22Rv1 (cell line): ENCODE measurements around the gene LCLAT1.

Source experiments
- ZFX ChIP-seq: fragments of 450-650 bp; IDR thresholded peaks from 2 replicates; pipeline ENCODE4 v1.6.1; 2017; ENCODE audit warnings: antibody characterized with exemption, borderline replicate concordance
- TF ChIP-seq, protein P1 (sequence below): fragments of 450-650 bp; IDR thresholded peaks from 2 replicates; pipeline ENCODE4 v1.5.1; 2017; ENCODE audit warnings: mild to moderate bottlenecking

DNA sequence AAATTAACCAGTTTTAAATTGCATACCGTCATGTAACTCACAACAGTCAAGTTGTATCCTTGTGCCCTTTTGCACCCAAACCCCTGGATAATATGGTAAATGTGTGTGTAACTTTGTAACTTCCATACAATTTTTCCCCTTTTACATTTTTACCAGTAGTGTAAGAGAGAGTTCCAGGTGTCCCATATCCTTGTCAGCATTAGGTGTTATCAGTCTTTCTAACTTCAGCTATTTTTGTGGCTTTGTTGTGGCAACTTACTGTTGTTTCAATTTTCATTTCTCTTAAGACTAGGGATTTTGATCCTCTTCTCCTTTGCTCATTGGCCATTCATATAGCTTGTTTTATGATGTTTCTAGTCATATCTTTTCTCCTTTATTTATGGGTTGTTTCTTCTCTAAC, 94.6 kb downstream of the LCLAT1 start:
- TF ChIP-seq, protein P1, sequence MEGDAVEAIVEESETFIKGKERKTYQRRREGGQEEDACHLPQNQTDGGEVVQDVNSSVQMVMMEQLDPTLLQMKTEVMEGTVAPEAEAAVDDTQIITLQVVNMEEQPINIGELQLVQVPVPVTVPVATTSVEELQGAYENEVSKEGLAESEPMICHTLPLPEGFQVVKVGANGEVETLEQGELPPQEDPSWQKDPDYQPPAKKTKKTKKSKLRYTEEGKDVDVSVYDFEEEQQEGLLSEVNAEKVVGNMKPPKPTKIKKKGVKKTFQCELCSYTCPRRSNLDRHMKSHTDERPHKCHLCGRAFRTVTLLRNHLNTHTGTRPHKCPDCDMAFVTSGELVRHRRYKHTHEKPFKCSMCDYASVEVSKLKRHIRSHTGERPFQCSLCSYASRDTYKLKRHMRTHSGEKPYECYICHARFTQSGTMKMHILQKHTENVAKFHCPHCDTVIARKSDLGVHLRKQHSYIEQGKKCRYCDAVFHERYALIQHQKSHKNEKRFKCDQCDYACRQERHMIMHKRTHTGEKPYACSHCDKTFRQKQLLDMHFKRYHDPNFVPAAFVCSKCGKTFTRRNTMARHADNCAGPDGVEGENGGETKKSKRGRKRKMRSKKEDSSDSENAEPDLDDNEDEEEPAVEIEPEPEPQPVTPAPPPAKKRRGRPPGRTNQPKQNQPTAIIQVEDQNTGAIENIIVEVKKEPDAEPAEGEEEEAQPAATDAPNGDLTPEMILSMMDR: no peak
- TF ChIP-seq ZFX: no peak
